Central memory CD4-positive, alpha-beta T cell (primary cell): ENCODE data around the gene DPH3.

Experiments used
- DNase-seq: peaks from one replicate; pipeline ENCODE4 v3.0.0; 2022

The DPH3 gene

GRCh38 chr3:16290007-16290826 is 25.5 kb upstream of the DPH3 start:
- DNase-seq: peak; percentile 52

- DNase-seq: no peak
Observed at GRCh38 chr3:16289144-16289889, 24.6 kb upstream of the DPH3 start.

- DNase-seq: no peak
Observed at GRCh38 chr3:16288664-16289063, 23.9 kb upstream of the DPH3 start.

- DNase-seq: no peak
Observed at GRCh38 chr3:16286751-16287543, 22.2 kb upstream of the DPH3 start.

- DNase-seq: peak; percentile 86
Observed at GRCh38 chr3:16286161-16286560, 21.4 kb upstream of the DPH3 start.

GRCh38 chr3:16284633-16285032 is 19.9 kb upstream of the DPH3 start:
- DNase-seq: no peak

GRCh38 chr3:16280671-16281070 is 15.9 kb upstream of the DPH3 start:
- no peak for DNase-seq

GRCh38 chr3:16279010-16279801 is 14.5 kb upstream of the DPH3 start:
- DNase-seq: no peak

- no peak for DNase-seq
Observed at GRCh38 chr3:16277471-16277870, 12.7 kb upstream of the DPH3 start.

- DNase-seq: no peak
Observed at GRCh38 chr3:16273867-16274266, 9.1 kb upstream of the DPH3 start.

GRCh38 chr3:16272588-16272987 is 7.8 kb upstream of the DPH3 start:
- no peak for DNase-seq

- no peak for DNase-seq
Observed at GRCh38 chr3:16270855-16271254, 6.1 kb upstream of the DPH3 start.

- DNase-seq: no peak
Observed at GRCh38 chr3:16266714-16267113, 2.0 kb upstream of the DPH3 start.

GRCh38 chr3:16265455-16265786 is 678 bp upstream of the DPH3 start:
- DNase-seq: no peak

GRCh38 chr3:16264174-16264707 is 502 bp downstream of the DPH3 start:
- no peak for DNase-seq

GRCh38 chr3:16262174-16262573 is 2.6 kb downstream of the DPH3 start:
- no peak for DNase-seq

- no peak for DNase-seq
Observed at GRCh38 chr3:16260046-16260445, 4.7 kb downstream of the DPH3 start.

- no peak for DNase-seq
Observed at GRCh38 chr3:16258866-16259265, 5.9 kb downstream of the DPH3 start.

- DNase-seq: no peak
Observed at GRCh38 chr3:16258177-16258576, 6.6 kb downstream of the DPH3 start.

GRCh38 chr3:16257309-16257708 is 7.4 kb downstream of the DPH3 start:
- DNase-seq: no peak

GRCh38 chr3:16255726-16256125 is 9.0 kb downstream of the DPH3 start:
- no peak for DNase-seq

GRCh38 chr3:16255326-16255725 is 9.4 kb downstream of the DPH3 start:
- no peak for DNase-seq
